ENCODE results near the gene TLK2.
A peak's percentile ranks its signal among the peaks of the same experiment; 100 is the strongest.

The TLK2 gene

GRCh38 chr17:62648956-62649294 lies 170.3 kb downstream of the TLK2 start:
- Histone ChIP-seq H3K27ac (ENCODE audit: low read depth, low read length) (no peak overlapping the region), H2AFZ (ENCODE audit: insufficient read depth, low read length, poor library complexity) (no peak overlapping the region), H3K4me2 (ENCODE audit: low read length) (no peak overlapping the region), H3K18ac (ENCODE audit: low read length) (no peak overlapping the region), H2AK5ac (ENCODE audit: low read length) (no peak overlapping the region), H3K4ac (ENCODE audit: low read depth, low read length) (no peak overlapping the region), H4K12ac (ENCODE audit: low read depth, low read length) (no peak overlapping the region), H4K8ac (ENCODE audit: low read depth, low read length) (no peak overlapping the region), H2BK5ac (ENCODE audit: low read depth, low read length, poor library complexity) (no peak overlapping the region), H3K4me3 (ENCODE audit: low read depth, low read length) (no peak overlapping the region), H3K9me3 (ENCODE audit: insufficient read depth, low read depth, low read length) (peaks cover 2% of the 10 kb centered on the region), H3K79me2 (ENCODE audit: control insufficient read depth, insufficient read depth, low read length, poor library complexity) (peaks cover 3% of the 10 kb centered on the region), H2BK12ac (ENCODE audit: low read length) (no peak overlapping the region), H3K14ac (ENCODE audit: low read length) (no peak overlapping the region), H3K4me1 (ENCODE audit: control insufficient read depth in 1 of 2, insufficient read depth in 2 of 2, low read length in 2 of 2) (peaks cover 16 to 20% of the 10 kb centered on the region in 2 experiments), H3K27me3 (ENCODE audit: insufficient read depth, low read length) (no peaks in the 10 kb centered on the region), H4K91ac (ENCODE audit: low read depth, low read length) (no peak overlapping the region), H3K9ac (ENCODE audit: low read length) (no peak overlapping the region), H3K23ac (ENCODE audit: low read length) (no peak overlapping the region), H3K79me1 (ENCODE audit: low read length) (peaks cover 9% of the 10 kb centered on the region), H2BK120ac (ENCODE audit: insufficient read depth, low read length, poor library complexity) (no peak overlapping the region), H3K36me3 (ENCODE audit: control insufficient read depth in 1 of 2, insufficient read depth in 2 of 2, low read length in 2 of 2) (peaks cover 2 to 5% of the 10 kb centered on the region in 2 experiments)
- no CpG with 5 or more reads among the region's 6 CpGs for WGBS (ENCODE audit: extremely low coverage, insufficient coverage, insufficient read length)
- no peak for DNase-seq

GRCh38 chr17:62649570-62649969 lies 170.9 kb downstream of the TLK2 start:
- H3K27me3 ChIP-seq (ENCODE audit: insufficient read depth, low read length): no peaks in the 10 kb centered on the region
- no peak overlapping the region for H3K9ac ChIP-seq (ENCODE audit: low read length)
- peaks cover 14% of the 10 kb centered on the region for H3K79me1 ChIP-seq (ENCODE audit: low read length)
- no peak overlapping the region for H3K18ac ChIP-seq (ENCODE audit: low read length)
- no peak overlapping the region for H2BK12ac ChIP-seq (ENCODE audit: low read length)
- H4K8ac ChIP-seq (ENCODE audit: low read depth, low read length): no peak overlapping the region
- H3K4me2 ChIP-seq (ENCODE audit: low read length): no peak overlapping the region
- H3K36me3 ChIP-seq (ENCODE audit: control insufficient read depth in 1 of 2, insufficient read depth in 2 of 2, low read length in 2 of 2): peaks cover 2 to 6% of the 10 kb centered on the region in 2 experiments
- H2AK5ac ChIP-seq (ENCODE audit: low read length): no peak overlapping the region
- peaks cover 23 to 26% of the 10 kb centered on the region in 2 experiments for H3K4me1 ChIP-seq (ENCODE audit: control insufficient read depth in 1 of 2, insufficient read depth in 2 of 2, low read length in 2 of 2)
- H3K27ac ChIP-seq (ENCODE audit: low read depth, low read length): no peak overlapping the region
- H3K23ac ChIP-seq (ENCODE audit: low read length): no peak overlapping the region
- H3K14ac ChIP-seq (ENCODE audit: low read length): no peak overlapping the region
- H4K12ac ChIP-seq (ENCODE audit: low read depth, low read length): no peak overlapping the region
- no peak overlapping the region for H3K4me3 ChIP-seq (ENCODE audit: low read depth, low read length)
- H3K79me2 ChIP-seq (ENCODE audit: control insufficient read depth, insufficient read depth, low read length, poor library complexity): peaks cover 3% of the 10 kb centered on the region
- no peak overlapping the region for H2AFZ ChIP-seq (ENCODE audit: insufficient read depth, low read length, poor library complexity)
- H2BK5ac ChIP-seq (ENCODE audit: low read depth, low read length, poor library complexity): no peak overlapping the region
- WGBS (ENCODE audit: extremely low coverage, insufficient coverage, insufficient read length): no CpG with 5 or more reads among the region's 7 CpGs
- peaks cover 2% of the 10 kb centered on the region for H3K9me3 ChIP-seq (ENCODE audit: insufficient read depth, low read depth, low read length)
- no peak overlapping the region for H2BK120ac ChIP-seq (ENCODE audit: insufficient read depth, low read length, poor library complexity)
- no peak overlapping the region for H3K4ac ChIP-seq (ENCODE audit: low read depth, low read length)
- H4K91ac ChIP-seq (ENCODE audit: low read depth, low read length): no peak overlapping the region
- DNase-seq: no peak

DNA sequence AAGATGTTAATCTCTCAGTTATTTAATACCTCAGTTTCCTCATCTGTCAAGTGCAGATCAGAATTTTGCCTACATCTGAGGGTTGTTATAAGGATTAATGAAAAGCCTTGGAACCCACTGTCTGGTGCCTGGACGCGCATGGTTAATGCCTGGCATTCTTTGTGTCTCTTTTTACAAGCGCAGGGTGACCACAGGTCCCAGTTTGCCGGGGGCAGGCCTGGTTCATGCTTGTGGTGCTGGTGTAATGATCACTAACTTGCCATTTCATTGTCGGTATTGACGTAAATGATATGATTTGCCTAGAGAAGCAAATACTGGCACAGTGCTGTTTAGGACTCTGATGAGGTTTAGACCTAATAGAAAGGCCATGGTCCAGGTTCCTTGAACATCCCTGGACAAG lies 172.0 kb downstream of the TLK2 start:
- Histone ChIP-seq H2BK5ac (ENCODE audit: low read depth, low read length, poor library complexity) (no peak overlapping the region), H3K18ac (ENCODE audit: low read length) (no peak overlapping the region), H4K12ac (ENCODE audit: low read depth, low read length) (no peak overlapping the region), H2BK12ac (ENCODE audit: low read length) (no peak overlapping the region), H3K9me3 (ENCODE audit: insufficient read depth, low read depth, low read length) (peaks cover 2% of the 10 kb centered on the region), H2AFZ (ENCODE audit: insufficient read depth, low read length, poor library complexity) (no peak overlapping the region), H3K4me3 (ENCODE audit: low read depth, low read length) (no peak overlapping the region), H3K23ac (ENCODE audit: low read length) (no peak overlapping the region), H3K9ac (ENCODE audit: low read length) (no peak overlapping the region), H3K36me3 (ENCODE audit: control insufficient read depth in 1 of 2, insufficient read depth in 2 of 2, low read length in 2 of 2) (peaks cover 4 to 5% of the 10 kb centered on the region in 2 experiments), H3K4ac (ENCODE audit: low read depth, low read length) (no peak overlapping the region), H4K8ac (ENCODE audit: low read depth, low read length) (no peak overlapping the region), H2AK5ac (ENCODE audit: low read length) (no peak overlapping the region), H3K4me1 (ENCODE audit: control insufficient read depth in 1 of 2, insufficient read depth in 2 of 2, low read length in 2 of 2) (peaks cover 25 to 26% of the 10 kb centered on the region in 2 experiments), H4K91ac (ENCODE audit: low read depth, low read length) (no peak overlapping the region), H3K79me1 (ENCODE audit: low read length) (peaks cover 15% of the 10 kb centered on the region), H3K27me3 (ENCODE audit: insufficient read depth, low read length) (no peaks in the 10 kb centered on the region), H3K14ac (ENCODE audit: low read length) (no peak overlapping the region), H3K27ac (ENCODE audit: low read depth, low read length) (no peak overlapping the region), H3K4me2 (ENCODE audit: low read length) (no peak overlapping the region), H2BK120ac (ENCODE audit: insufficient read depth, low read length, poor library complexity) (no peak overlapping the region), H3K79me2 (ENCODE audit: control insufficient read depth, insufficient read depth, low read length, poor library complexity) (peaks cover 3% of the 10 kb centered on the region)
- WGBS (ENCODE audit: extremely low coverage, insufficient coverage, insufficient read length): no CpG with 5 or more reads among the region's 6 CpGs
- DNase-seq: no peak

DNA sequence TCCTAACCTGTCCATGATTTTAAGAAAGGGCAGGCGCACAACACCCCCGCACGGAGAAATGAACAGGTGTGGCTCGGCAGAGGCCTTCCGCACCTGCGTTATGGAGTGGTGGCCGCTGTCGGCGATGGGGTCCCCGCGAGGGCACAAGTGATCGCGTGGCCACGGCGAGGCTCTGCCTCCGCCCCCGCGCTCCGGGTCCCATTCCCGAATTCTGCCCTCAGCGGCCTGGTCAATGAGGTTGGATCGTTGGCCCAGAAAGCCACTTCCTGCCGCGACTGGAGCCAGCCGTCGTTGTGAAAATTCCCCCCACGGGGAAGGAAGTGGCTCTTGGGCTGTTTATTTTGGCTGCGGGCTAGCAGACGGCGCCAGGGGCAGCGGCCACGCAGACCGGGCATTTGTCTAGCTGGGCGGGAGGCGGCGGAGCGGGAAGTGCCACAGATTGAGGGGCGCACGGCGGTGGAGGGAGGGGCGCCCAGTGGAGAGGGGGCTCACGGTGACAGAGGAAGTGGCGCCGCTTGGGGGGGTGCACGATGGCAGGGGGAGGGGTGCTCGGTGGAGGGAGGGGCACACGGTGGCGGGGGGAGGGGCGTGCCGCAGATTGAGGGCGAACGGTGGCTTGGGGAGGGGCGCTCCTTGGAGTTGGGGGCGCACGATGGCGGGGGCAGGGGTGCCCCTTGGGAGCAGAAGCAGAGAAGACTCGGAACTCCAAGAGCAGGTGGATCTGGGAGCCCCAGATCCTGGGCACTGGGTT lies 173.8 kb downstream of the TLK2 start:
- Histone ChIP-seq H3K18ac (ENCODE audit: low read length) (peak overlapping the region; percentile 72), H3K36me3 (ENCODE audit: control insufficient read depth in 1 of 2, insufficient read depth in 2 of 2, low read length in 2 of 2) (peaks cover 4 to 7% of the 10 kb centered on the region in 2 experiments), H4K91ac (ENCODE audit: low read depth, low read length) (peak overlapping the region; percentile 85), H3K9ac (ENCODE audit: low read length) (peak overlapping the region; percentile 21), H4K8ac (ENCODE audit: low read depth, low read length) (peak overlapping the region; percentile 81), H3K27me3 (ENCODE audit: insufficient read depth, low read length) (no peaks in the 10 kb centered on the region), H3K4me3 (ENCODE audit: low read depth, low read length) (peak overlapping the region; percentile 41), H3K4me1 (ENCODE audit: control insufficient read depth in 1 of 2, insufficient read depth in 2 of 2, low read length in 2 of 2) (peaks cover 29 to 34% of the 10 kb centered on the region in 2 experiments), H3K23ac (ENCODE audit: low read length) (no peak overlapping the region), H2BK120ac (ENCODE audit: insufficient read depth, low read length, poor library complexity) (peak overlapping the region; percentile 67), H2BK5ac (ENCODE audit: low read depth, low read length, poor library complexity) (peak overlapping the region; percentile 42), H2AFZ (ENCODE audit: insufficient read depth, low read length, poor library complexity) (peak overlapping the region; percentile 66), H3K79me1 (ENCODE audit: low read length) (peaks cover 15% of the 10 kb centered on the region), H3K9me3 (ENCODE audit: insufficient read depth, low read depth, low read length) (peaks cover 2% of the 10 kb centered on the region), H3K27ac (ENCODE audit: low read depth, low read length) (peak overlapping the region; percentile 75), H3K14ac (ENCODE audit: low read length) (peak overlapping the region; percentile 74), H2AK5ac (ENCODE audit: low read length) (no peak overlapping the region), H3K4me2 (ENCODE audit: low read length) (peak overlapping the region; percentile 80), H2BK12ac (ENCODE audit: low read length) (peak overlapping the region; percentile 67), H3K4ac (ENCODE audit: low read depth, low read length) (peak overlapping the region; percentile 34), H3K79me2 (ENCODE audit: control insufficient read depth, insufficient read depth, low read length, poor library complexity) (peaks cover 3% of the 10 kb centered on the region), H4K12ac (ENCODE audit: low read depth, low read length) (peak overlapping the region; percentile 39)
- WGBS (ENCODE audit: extremely low coverage, insufficient coverage, insufficient read length): no CpG with 5 or more reads among the region's 57 CpGs
- peak in 1 of 2 donors; percentile 58 for DNase-seq

Data from trophoblast cell (in vitro differentiated cells and primary cell).